ENCODE measurements around the gene BTBD17.

The BTBD17 gene

DNA sequence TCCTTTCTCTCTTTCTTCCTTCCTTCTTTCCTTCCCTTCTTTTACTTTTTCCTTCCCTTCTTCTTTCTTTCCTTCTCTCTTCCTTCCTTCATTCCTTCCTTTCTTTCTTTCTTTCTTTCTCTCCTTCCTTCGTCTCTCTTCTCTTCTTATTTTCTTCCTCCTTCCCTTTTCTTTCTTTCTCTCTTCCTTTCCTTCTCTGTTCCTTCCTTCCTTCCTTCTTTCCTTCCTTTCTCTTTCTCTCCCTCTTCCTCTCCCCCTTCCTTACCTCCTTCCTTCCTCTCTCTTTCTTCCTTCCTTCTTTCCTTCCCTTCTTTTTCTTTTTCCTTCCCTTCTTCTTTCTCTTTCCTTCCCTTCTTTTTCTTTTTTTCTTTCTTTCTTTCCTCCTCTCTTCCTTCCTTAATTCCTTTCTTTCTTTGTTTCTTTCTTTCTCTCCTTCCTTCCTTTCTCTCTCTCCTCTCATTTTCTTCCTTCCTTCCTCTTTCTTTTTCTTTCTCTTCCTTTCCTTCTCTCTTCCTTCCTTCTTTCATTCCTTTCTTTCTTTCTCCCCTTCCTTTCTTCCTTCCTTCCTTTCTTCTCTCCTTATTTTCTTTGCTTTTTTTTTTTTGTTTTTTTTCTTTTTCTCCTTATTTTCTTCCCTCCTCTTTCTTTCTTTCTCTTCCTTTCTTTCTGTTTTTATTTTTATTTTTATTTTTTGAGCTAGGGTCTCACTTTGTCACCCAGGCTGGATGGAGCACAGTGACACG, 28.4 kb upstream of the BTBD17 start:
- no peak overlapping the region for H3K27ac ChIP-seq
- ChIA-PET CTCF (no interaction called here), POLR2A (ENCODE audit: low non-redundant PET) (no interaction called here)
- TF ChIP-seq, protein P1, sequence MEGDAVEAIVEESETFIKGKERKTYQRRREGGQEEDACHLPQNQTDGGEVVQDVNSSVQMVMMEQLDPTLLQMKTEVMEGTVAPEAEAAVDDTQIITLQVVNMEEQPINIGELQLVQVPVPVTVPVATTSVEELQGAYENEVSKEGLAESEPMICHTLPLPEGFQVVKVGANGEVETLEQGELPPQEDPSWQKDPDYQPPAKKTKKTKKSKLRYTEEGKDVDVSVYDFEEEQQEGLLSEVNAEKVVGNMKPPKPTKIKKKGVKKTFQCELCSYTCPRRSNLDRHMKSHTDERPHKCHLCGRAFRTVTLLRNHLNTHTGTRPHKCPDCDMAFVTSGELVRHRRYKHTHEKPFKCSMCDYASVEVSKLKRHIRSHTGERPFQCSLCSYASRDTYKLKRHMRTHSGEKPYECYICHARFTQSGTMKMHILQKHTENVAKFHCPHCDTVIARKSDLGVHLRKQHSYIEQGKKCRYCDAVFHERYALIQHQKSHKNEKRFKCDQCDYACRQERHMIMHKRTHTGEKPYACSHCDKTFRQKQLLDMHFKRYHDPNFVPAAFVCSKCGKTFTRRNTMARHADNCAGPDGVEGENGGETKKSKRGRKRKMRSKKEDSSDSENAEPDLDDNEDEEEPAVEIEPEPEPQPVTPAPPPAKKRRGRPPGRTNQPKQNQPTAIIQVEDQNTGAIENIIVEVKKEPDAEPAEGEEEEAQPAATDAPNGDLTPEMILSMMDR (conservative IDR thresholded peaks at IDR 0.05; ENCODE audit: low read depth) = no peak
- DNase-seq (ENCODE audit: low spot score) = no peak

DNA sequence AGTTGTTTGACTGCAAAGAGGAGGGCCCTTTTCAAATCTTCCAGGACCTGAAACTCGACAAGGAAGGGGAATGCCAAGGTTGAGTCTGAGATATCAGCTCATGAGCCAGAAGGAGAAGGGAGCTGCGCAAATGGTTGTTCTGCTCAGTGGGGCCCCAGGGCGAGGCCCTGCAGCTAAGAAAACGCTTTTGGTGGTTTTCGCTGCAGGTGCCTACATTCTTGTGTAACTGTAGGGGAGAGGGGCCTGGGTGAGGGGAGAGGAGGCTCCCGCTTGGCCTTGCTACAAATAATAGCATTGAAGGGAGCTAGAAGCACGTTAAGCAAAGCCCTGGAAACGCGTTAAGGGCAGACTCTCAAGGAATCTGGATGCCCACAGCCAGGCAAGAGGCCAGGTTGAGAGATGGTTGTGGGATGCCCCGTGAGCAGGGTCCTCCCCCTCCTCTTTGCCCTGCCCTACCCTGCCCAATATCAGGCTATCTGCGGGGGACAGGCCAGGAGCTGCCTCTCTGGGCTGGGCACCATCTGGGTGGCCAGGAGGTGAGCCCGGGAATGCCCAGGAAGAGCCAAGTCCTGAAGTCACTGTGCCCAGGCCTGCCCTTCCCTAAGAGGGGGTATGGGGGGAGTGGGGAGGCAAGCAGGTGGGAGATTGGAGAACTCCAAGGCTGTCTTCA, 27.6 kb upstream of the BTBD17 start:
- no peak for DNase-seq (ENCODE audit: low spot score)
- ChIA-PET POLR2A (ENCODE audit: low non-redundant PET) (no interaction called here), CTCF (interaction anchor here (0.6 to 0.7 kb wide), 2 partner anchors 10 to 230 kb away, joined by 3 to 4 read pairs; no protein-coding TSS in a partner anchor)
- H3K27ac ChIP-seq = no peak overlapping the region
- TF ChIP-seq, protein P1 (conservative IDR thresholded peaks at IDR 0.05; ENCODE audit: low read depth) = no peak

DNA sequence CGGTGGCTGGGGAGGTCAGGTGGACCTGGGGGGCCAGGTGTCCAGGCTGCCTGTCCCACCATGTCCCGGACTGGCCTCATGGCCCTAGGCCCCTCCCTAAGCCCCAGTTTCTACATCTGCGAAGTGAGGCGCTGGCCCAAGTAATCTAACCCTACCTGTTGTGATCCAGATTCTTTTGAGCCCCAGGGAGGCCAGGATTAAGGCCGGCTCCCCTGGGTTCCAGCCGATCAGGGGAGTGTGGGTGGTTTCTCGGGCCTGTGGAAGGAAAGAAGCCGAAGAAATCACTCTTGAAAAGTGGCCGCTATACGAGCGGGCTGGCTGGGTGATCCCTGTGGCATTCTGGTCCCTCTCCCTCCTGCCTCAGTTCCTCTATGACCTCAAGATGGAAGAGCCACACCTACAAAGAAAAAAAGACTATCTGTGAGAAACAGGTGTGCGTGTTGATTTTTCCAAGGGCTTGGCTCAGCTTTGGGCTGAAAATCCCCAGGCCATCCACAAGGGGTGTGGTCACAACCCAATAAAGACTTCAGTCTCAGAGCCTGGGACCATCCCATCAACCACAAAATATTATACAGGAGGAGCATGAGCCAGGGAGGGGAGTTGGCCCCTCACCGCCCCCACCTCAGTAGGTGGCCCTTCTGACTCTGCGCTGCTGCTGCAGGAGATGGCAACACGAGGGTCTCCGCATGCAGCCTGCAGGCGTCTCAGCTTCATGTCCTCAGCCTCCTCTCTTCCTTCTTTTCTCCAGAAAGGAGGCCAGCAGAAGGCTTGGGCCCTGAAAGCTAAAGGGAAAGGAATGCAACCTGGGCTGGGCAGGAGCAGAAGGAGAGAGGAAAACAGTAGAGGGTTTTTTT, 25.9 kb upstream of the BTBD17 start:
- no peak overlapping the region for H3K27ac ChIP-seq
- ChIA-PET CTCF (no interaction called here), POLR2A (ENCODE audit: low non-redundant PET) (no interaction called here)
- TF ChIP-seq, protein P1 (conservative IDR thresholded peaks at IDR 0.05; ENCODE audit: low read depth) = no peak
- DNase-seq (ENCODE audit: low spot score) = no peak

DNA sequence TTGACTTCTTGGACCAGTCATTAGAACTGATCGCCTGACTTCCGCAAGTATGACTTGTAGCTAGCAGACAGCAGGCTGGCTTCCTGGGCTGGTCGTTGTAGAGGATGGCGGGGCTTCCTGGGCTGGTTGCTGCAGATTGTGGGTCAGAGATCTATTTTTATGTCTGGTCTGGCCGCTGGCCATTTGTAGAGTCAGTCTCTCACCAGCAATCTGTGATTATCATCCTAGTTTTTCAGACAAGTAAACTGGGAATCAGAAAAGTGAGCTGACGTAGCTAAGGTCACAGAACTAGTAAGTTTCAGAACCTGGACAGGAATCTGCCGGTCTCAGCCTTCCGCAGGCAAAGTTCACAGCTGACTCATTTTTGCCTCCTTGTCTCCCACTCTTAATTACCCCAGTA, 24.7 kb upstream of the BTBD17 start:
- ChIA-PET POLR2A (ENCODE audit: low non-redundant PET) (interaction anchor here (0.7 kb wide), 1 partner anchor 44 kb away, joined by 3 read pairs; no protein-coding TSS in a partner anchor), CTCF (no interaction called here)
- H3K27ac ChIP-seq = no peak overlapping the region
- TF ChIP-seq, protein P1 (conservative IDR thresholded peaks at IDR 0.05; ENCODE audit: low read depth) = no peak
- DNase-seq (ENCODE audit: low spot score) = no peak

DNA sequence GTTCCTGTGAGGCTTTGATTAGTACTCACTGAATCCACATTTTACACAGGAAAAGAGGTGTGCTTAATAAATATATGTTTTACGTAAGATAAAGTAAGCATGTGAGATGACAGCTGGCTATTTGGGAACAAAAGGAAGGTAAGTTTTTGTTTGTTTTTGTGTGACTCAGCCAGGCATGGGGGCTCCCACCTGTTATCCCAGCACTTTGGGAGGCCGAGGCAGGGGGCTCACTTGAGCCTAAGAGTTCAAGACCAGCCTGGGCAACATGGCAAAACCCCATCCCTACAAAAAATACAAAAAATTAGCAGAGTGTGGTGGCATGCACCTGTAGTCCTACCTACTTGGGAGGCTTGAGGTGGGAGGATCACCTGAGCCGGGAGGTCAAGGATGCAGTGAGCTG, 23.5 kb upstream of the BTBD17 start:
- POLR2A ChIA-PET (ENCODE audit: low non-redundant PET) = no interaction called here
- no peak for DNase-seq (ENCODE audit: low spot score)
- CTCF ChIA-PET = interaction anchor here (1.0 kb wide), 1 partner anchor 72 kb away, joined by 3 read pairs; no protein-coding TSS in a partner anchor
- no peak overlapping the region for H3K27ac ChIP-seq
- TF ChIP-seq, protein P1 (conservative IDR thresholded peaks at IDR 0.05; ENCODE audit: low read depth) = no peak

DNA sequence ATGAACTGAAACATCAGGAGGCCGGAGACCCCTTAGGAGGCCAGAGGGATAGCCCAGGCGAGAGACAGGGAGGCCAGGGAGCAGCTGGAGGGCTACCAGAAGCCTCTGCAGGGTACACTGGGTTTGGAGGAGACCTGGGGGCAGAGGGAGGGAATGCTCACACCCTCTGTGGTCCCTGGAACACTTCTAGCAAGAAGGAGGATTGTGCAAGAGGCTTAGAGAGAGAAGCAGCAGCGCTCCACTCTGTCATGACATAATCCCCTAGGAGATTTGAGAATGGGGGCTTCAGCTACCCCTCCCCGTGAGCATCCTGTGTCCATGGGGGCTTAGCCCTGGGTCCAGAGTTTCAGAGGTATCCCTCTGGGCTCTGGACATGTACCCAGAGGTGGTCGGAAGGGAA, 21.5 kb upstream of the BTBD17 start:
- TF ChIP-seq, protein P1 (conservative IDR thresholded peaks at IDR 0.05; ENCODE audit: low read depth) = no peak
- POLR2A ChIA-PET (ENCODE audit: low non-redundant PET) = no interaction called here
- no peak for DNase-seq (ENCODE audit: low spot score)
- no peak overlapping the region for H3K27ac ChIP-seq
- CTCF ChIA-PET = no interaction called here

Measured in RWPE1 (cell line).